DND-41 (cell line): Measurements from ENCODE around the gene KCNMA1.

ENCODE experiments used
- ATAC-seq: fragments of 200-7000 bp; cut with Tn5 transposase; 3 replicates; pipeline ENCODE4 v1.9.1; 2021; ENCODE audit warnings: low read depth; ENCODE audit not compliant: insufficient read depth
- DNase-seq: peaks from one replicate; pipeline ENCODE4 v3.0.0-alpha.2; 2020
- H2AFZ ChIP-seq: 2 replicates; pipeline ENCODE4 v1.6.0; 2012; ENCODE audit warnings: low read depth, low read length
- H3K27ac ChIP-seq: 2 replicates; pipeline ENCODE4 v1.5.1; 2012; ENCODE audit warnings: low read length, inconsistent platforms
- H3K27me3 ChIP-seq: fragments of 200-600 bp; sonication (generic); 2 replicates; pipeline ENCODE4 v1.6.0; 2012; ENCODE audit warnings: low read length, mild to moderate bottlenecking, inconsistent platforms; ENCODE audit not compliant: insufficient read depth, poor library complexity
- H3K36me3 ChIP-seq: 2 replicates; pipeline ENCODE4 v1.5.1; 2012; ENCODE audit warnings: low read length, inconsistent platforms; ENCODE audit not compliant: insufficient read depth
- H3K4me1 ChIP-seq: 2 replicates; pipeline ENCODE4 v1.5.1; 2012; ENCODE audit warnings: mild to moderate bottlenecking, low read length; ENCODE audit not compliant: insufficient read depth
- H3K4me2 ChIP-seq: 2 replicates; pipeline ENCODE4 v1.6.0; 2012; ENCODE audit warnings: mild to moderate bottlenecking, moderate library complexity, low read length, inconsistent platforms; ENCODE audit not compliant: insufficient read depth
- H3K4me3 ChIP-seq, 2 experiments: fragments of 200-600 bp in 1 of 2; shearing (Covaris generic) in 1 of 2; 2 replicates each; pipeline ENCODE4 v1.5.1; 2012 to 2016; ENCODE audit warnings: inconsistent platforms in 2 of 2, low read length in 2 of 2, mild to moderate bottlenecking in 2 of 2, low read depth in 1 of 2, moderate library complexity in 1 of 2
- H3K79me2 ChIP-seq: 2 replicates; pipeline ENCODE4 v1.6.0; 2012; ENCODE audit warnings: low read length, inconsistent platforms; ENCODE audit not compliant: insufficient read depth
- H3K9ac ChIP-seq: 2 replicates; pipeline ENCODE4 v1.6.0; 2012; ENCODE audit warnings: low read depth, mild to moderate bottlenecking, inconsistent platforms, low read length, moderate library complexity
- H3K9me3 ChIP-seq: 2 replicates; pipeline ENCODE4 v1.5.1; 2012; ENCODE audit warnings: low read length, moderate library complexity, mild to moderate bottlenecking, inconsistent platforms; ENCODE audit not compliant: insufficient read depth, severe bottlenecking
- H4K20me1 ChIP-seq: 2 replicates; pipeline ENCODE4 v1.6.0; 2012; ENCODE audit warnings: low read length; ENCODE audit not compliant: insufficient read depth
- EZH2 ChIP-seq: IDR thresholded peaks from 3 replicates; pipeline ENCODE4 v1.6.1; 2012; ENCODE audit warnings: borderline replicate concordance, low read depth, mild to moderate bottlenecking, moderate library complexity, low read length, inconsistent platforms; ENCODE audit not compliant: severe bottlenecking
- TF ChIP-seq, protein P1 (sequence below): IDR thresholded peaks from 2 replicates; pipeline ENCODE4 v1.5.1; 2012; ENCODE audit warnings: borderline replicate concordance, low read length, moderate library complexity, mild to moderate bottlenecking; ENCODE audit not compliant: poor library complexity, severe bottlenecking; ENCODE audit errors: extremely low read depth

The KCNMA1 gene

DNA sequence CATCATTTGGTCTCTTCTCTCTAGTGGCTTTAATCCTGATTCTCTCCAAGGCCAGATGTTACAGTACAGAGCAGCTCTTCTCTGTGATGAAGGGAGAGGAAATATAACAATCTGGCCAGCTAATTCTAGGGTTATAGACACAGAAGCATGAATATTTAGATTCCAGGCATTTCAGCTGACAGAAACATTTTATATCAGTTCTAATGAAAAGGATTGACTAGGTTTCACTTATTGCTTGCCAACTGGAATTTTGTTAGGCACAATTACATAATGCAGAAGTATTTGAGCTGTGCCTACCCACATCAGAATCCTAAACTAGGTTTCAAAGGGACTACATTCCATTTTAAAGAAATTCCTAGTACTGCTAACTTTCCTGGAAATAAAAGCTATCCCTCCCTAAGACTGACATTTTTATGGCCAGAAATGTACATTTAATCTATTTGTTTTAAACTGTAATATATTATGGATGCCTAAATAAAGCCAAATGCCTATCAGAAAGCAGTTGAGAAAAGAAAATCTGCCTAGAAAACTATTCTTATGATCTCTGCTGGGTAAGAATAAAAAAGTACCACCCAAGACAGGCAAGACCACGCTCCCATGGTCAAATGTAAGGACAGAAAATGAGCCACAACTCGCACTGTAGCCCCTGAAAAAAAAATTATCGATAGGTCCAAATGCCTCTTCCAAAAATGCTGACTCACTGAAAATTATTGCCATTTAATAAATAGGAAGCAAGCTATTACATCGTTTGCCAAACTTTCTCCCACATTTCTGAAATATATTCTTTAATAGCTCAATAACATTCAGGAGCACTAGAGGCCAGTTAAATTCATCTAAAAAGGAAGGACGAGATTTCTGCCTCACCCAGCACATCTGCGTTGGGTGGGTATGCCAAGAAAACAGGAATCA lies 498.1 kb downstream of the KCNMA1 start:
- H3K27me3 ChIP-seq = peaks cover 3% of the 10 kb centered on the region
- H3K9ac ChIP-seq = no peak overlapping the region
- H3K4me3 ChIP-seq = no peak overlapping the region
- H3K4me1 ChIP-seq = no peaks in the 10 kb centered on the region
- ATAC-seq (no peak), DNase-seq (no peak)
- no peak overlapping the region for H3K4me2 ChIP-seq
- no peaks in the 10 kb centered on the region for H3K36me3 ChIP-seq
- H2AFZ ChIP-seq = no peak overlapping the region
- H3K79me2 ChIP-seq = no peaks in the 10 kb centered on the region
- H3K27ac ChIP-seq = no peak overlapping the region
- no peaks in the 10 kb centered on the region for H3K9me3 ChIP-seq
- no peaks in the 10 kb centered on the region for H4K20me1 ChIP-seq
- TF ChIP-seq EZH2 = no peak
- TF ChIP-seq, protein P1, sequence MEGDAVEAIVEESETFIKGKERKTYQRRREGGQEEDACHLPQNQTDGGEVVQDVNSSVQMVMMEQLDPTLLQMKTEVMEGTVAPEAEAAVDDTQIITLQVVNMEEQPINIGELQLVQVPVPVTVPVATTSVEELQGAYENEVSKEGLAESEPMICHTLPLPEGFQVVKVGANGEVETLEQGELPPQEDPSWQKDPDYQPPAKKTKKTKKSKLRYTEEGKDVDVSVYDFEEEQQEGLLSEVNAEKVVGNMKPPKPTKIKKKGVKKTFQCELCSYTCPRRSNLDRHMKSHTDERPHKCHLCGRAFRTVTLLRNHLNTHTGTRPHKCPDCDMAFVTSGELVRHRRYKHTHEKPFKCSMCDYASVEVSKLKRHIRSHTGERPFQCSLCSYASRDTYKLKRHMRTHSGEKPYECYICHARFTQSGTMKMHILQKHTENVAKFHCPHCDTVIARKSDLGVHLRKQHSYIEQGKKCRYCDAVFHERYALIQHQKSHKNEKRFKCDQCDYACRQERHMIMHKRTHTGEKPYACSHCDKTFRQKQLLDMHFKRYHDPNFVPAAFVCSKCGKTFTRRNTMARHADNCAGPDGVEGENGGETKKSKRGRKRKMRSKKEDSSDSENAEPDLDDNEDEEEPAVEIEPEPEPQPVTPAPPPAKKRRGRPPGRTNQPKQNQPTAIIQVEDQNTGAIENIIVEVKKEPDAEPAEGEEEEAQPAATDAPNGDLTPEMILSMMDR = no peak

- no peak overlapping the region for H3K4me3 ChIP-seq
- peaks cover 3% of the 10 kb centered on the region for H3K27me3 ChIP-seq
- H3K36me3 ChIP-seq = no peaks in the 10 kb centered on the region
- no peak overlapping the region for H3K27ac ChIP-seq
- ATAC-seq (no peak), DNase-seq (no peak)
- H3K79me2 ChIP-seq = no peaks in the 10 kb centered on the region
- no peak overlapping the region for H2AFZ ChIP-seq
- H3K9ac ChIP-seq = no peak overlapping the region
- TF ChIP-seq, protein P1 = no peak
- TF ChIP-seq EZH2 = no peak
- no peaks in the 10 kb centered on the region for H3K9me3 ChIP-seq
- no peak overlapping the region for H3K4me2 ChIP-seq
- no peaks in the 10 kb centered on the region for H4K20me1 ChIP-seq
- H3K4me1 ChIP-seq = no peaks in the 10 kb centered on the region
Measured at GRCh38 chr10:77138541-77138940, 499.1 kb downstream of the KCNMA1 start.

GRCh38 chr10:77135555-77135954 lies 502.1 kb downstream of the KCNMA1 start:
- Histone ChIP-seq H3K4me2 (no peak overlapping the region), H2AFZ (no peak overlapping the region), H3K4me1 (no peaks in the 10 kb centered on the region), H3K27ac (no peak overlapping the region), H4K20me1 (no peaks in the 10 kb centered on the region; the same call in 1 of the 2 replicates), H3K9me3 (no peaks in the 10 kb centered on the region), H3K9ac (no peak overlapping the region), H3K4me3 (no peak overlapping the region), H3K27me3 (peaks cover 3% of the 10 kb centered on the region), H3K79me2 (no peaks in the 10 kb centered on the region), H3K36me3 (no peaks in the 10 kb centered on the region)
- ATAC-seq = no peak
- TF ChIP-seq EZH2 = no peak
- TF ChIP-seq, protein P1 = no peak
- no peak for DNase-seq
